ENCODE measurements around the gene LILRB1. TPM values are rescaled to one million over a fixed set of nuclear protein-coding genes. Genes with fewer than 3 reads are reported as not detected.
"Not testable (repeated sequence)": the region's sequence is repeated elsewhere in the genome, so short reads cannot be mapped to it uniquely, and the experiment has no call there.

Gene LILRB1
- total and polyA plus RNA-seq, 8 donors = 1.2 to 47.3 (median 1.6) TPM

DNA sequence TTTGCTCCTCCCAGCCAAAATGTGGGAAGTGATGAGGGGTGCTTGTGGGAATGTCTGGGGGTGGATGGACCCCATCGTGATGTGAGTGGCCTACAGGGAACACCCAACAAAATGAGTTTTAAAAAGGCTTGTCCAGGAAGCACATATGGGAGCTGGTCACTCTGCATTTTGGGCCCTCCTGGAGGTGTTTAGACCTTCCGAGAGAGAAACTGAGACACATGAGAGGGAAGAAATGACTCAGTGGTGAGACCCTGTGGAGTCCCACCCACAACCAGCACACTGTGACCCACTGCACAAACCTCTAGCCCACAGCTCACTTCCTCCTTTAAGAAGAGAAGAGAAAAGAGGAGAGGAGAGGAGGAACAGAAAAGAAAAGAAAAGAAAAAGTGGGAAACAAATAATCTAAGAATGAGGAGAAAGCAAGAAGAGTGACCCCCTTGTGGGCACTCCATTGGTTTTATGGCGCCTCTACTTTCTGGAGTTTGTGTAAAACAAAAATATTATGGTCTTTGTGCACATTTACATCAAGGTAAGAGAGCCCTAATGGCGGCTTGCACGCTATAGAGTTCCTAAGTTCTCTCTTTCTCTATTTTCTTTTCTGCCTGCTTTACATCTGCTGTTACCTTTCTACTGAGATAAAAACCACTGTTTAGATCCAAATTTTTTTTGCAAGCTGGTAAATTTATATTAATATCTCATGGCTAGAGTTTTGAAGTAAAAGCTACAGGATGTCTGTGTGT, 13.3 kb upstream of the LILRB1 start:
- ATAC-seq (peak; percentile 41), DNase-seq (no peak)
- Histone ChIP-seq H3K9me3 (no peaks in the 10 kb centered on the region), H3K4me3 (peak overlapping the region in 1 of 2 donors; percentile 24), H3K4me1 (peaks cover 0 to 9% of the 10 kb centered on the region in 2 donors), H3K27ac (peak overlapping the region in 1 of 2 donors; percentile 56), H3K27me3 (no peaks in the 10 kb centered on the region), H3K36me3 (no peaks in the 10 kb centered on the region)
- TF ChIP-seq, protein P1, sequence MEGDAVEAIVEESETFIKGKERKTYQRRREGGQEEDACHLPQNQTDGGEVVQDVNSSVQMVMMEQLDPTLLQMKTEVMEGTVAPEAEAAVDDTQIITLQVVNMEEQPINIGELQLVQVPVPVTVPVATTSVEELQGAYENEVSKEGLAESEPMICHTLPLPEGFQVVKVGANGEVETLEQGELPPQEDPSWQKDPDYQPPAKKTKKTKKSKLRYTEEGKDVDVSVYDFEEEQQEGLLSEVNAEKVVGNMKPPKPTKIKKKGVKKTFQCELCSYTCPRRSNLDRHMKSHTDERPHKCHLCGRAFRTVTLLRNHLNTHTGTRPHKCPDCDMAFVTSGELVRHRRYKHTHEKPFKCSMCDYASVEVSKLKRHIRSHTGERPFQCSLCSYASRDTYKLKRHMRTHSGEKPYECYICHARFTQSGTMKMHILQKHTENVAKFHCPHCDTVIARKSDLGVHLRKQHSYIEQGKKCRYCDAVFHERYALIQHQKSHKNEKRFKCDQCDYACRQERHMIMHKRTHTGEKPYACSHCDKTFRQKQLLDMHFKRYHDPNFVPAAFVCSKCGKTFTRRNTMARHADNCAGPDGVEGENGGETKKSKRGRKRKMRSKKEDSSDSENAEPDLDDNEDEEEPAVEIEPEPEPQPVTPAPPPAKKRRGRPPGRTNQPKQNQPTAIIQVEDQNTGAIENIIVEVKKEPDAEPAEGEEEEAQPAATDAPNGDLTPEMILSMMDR (IDR thresholded peaks at IDR 0.05) = no peak
- intact Hi-C loops (cut with DNase I) = no loop called here

DNA sequence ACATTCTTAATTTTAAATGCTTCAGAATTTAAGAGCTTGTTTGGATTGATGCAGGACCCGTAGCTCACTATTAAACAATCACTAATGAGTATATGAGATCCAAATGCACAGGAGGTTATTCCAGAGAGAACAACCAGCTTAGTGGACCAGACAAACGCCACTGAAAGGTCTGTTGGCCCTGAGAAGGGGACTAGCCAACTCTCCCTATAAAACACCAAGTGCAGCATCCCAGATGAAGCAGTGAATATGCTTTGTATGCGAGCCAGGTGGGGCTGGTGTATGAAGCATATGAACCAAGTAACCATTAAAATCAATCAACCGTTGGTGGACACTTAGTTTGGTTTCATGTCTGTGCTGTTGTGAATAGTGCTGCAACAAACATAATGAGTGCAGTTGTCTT, 9.8 kb upstream of the LILRB1 start:
- no peak for ATAC-seq
- no peak for DNase-seq
- H3K27me3 ChIP-seq = no peaks in the 10 kb centered on the region
- TF ChIP-seq, protein P1 (IDR thresholded peaks at IDR 0.05) = no peak
- H3K27ac ChIP-seq = no peak overlapping the region
- no peaks in the 10 kb centered on the region for H3K36me3 ChIP-seq
- no peaks in the 10 kb centered on the region for H3K9me3 ChIP-seq
- no peaks in the 10 kb centered on the region for H3K4me1 ChIP-seq
- intact Hi-C loops (cut with DNase I) = no loop called here
- H3K4me3 ChIP-seq = no peak overlapping the region

DNA sequence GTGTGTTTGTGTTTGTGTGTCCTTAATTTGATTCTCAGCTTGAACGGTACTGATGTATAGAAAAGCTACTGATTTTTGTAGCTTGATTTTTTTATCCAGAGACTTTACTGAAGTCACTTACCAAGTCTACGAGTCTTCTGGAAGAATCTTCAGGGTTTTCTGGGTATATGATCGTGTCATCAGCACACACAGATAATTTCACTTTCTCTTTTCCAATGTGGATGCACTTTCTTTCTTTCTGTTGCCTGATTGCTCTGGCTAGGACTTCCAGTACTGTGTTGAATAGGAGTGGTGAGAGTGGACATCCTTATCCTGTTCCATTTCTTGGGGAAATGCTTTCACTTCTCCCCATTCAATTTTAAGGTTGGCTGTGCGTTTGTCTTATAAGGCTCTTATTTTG, 7.9 kb upstream of the LILRB1 start:
- no peaks in the 10 kb centered on the region for H3K4me1 ChIP-seq
- H3K27ac ChIP-seq = no peak overlapping the region
- H3K9me3 ChIP-seq = no peaks in the 10 kb centered on the region
- ATAC-seq (no peak), DNase-seq (no peak)
- intact Hi-C loops (cut with DNase I) = no loop called here
- TF ChIP-seq, protein P1 (IDR thresholded peaks at IDR 0.05) = no peak
- H3K36me3 ChIP-seq = no peaks in the 10 kb centered on the region
- no peaks in the 10 kb centered on the region for H3K27me3 ChIP-seq
- no peak overlapping the region for H3K4me3 ChIP-seq

DNA sequence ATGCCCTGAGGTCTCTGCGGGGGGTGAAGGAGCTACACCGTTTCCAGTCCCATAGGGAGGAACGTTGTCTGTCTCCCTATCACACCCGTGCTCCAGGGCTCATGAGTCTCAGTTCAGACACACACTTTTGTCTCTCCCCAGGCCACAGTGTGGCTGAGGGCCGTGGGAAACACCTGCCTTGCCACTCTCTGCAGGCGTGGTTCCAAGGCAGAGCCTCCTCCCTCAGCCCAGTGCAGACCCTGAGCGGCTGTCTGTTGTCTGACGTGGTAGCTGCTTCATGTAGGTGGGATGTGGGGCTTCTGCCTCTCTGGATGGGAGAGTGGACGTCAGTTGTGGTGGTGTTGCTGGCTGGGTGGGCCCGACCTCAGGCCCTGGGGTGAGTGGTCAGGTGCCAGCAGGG, 6.0 kb upstream of the LILRB1 start:
- H3K27ac ChIP-seq; H3K4me3 ChIP-seq; H3K36me3 ChIP-seq; ATAC-seq; H3K27me3 ChIP-seq; H3K4me1 ChIP-seq; H3K9me3 ChIP-seq; DNase-seq; intact Hi-C loops (cut with DNase I): not testable (repeated sequence)

DNA sequence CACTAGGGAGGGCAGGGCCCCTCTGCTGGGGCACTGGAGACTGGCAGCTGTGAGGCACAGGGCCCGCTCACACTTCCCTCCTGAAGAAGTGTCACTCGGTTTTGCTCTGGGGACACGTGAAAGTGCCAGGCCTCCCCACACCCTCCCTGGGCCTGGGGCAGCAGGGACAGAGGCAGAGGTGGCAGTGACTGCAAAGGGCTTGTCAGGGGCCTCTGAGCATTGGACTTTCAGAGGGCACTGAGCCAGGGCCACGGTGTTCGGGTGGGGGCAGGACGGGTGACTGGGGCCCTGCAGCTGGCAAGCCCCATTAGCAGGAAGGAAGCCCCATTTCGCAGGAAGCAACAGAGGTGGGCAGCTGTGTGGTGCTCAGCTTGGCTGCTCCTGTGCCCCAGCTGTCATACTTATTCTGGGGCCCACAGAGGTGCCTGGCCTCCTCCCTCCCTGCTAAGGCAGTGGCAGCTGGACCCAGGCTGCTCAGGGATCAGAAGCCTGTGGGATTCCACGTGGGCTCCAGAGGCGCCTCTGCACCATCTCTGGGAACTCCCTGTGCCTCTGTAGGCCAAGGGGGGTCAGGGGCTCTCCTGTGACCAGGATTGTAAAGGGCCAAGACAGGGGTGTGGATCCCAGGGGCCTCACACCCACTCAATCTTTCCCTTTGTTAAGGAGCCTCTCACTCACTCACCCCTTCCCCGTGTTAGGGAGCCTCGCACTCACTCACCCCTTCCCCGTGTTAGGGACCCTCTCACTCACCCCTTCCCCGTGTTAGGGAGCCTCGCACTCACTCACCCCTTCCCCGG, 5.2 kb upstream of the LILRB1 start:
- H3K4me1 ChIP-seq; H3K27me3 ChIP-seq; H3K36me3 ChIP-seq; H3K27ac ChIP-seq; ATAC-seq; intact Hi-C loops (cut with DNase I); DNase-seq; H3K9me3 ChIP-seq; H3K4me3 ChIP-seq: not testable (repeated sequence)

DNA sequence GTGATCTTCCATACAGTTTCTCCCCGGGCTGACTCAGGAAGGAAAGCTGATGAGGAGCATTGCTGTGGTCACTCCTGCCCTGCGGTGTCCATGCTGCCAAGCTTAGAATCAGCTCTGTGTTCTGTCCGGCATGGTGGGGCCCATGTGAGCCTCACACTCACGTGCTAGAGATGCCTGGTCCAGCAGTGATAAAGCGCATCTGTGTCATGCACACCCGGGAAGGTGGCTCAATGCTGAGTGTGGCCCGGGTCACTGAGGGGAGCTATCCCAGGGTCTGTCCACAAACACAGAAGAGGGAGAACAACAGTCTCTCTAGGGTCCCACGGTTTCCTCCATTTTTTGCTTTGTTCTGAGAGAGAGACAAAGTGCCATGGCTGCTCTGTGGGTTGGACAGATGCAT, 3.5 kb upstream of the LILRB1 start:
- no peak overlapping the region for H3K4me3 ChIP-seq
- peaks cover 0 to 8% of the 10 kb centered on the region in 2 donors for H3K4me1 ChIP-seq
- intact Hi-C loops (cut with DNase I) = no loop called here
- TF ChIP-seq, protein P1 (IDR thresholded peaks at IDR 0.05) = no peak
- H3K9me3 ChIP-seq = no peaks in the 10 kb centered on the region
- ATAC-seq = no peak
- H3K27me3 ChIP-seq = peaks cover 0 to 25% of the 10 kb centered on the region in 2 donors
- no peak for DNase-seq
- H3K27ac ChIP-seq = no peak overlapping the region
- peaks cover 0 to 1% of the 10 kb centered on the region in 2 donors for H3K36me3 ChIP-seq

DNA sequence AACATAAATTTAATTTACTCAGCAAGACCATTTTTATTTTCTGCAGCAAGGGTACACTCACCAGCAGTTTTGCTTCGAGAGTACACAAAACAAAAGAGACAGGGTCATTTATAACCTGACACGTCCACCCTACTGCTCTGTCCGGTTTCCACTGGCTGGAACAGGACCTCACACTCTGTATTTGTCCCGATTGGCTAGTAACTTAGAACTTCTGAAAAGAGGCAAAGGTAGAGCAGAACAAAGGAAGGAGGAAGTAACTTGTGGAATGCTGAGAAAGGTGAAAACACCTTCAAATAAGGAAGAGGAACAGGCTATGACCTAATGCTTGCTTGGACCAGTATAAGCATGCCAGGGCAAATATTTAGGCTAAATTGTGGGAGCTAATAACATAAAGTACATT, 2.4 kb upstream of the LILRB1 start:
- peaks cover 0 to 11% of the 10 kb centered on the region in 2 donors for H3K4me1 ChIP-seq
- H3K27ac ChIP-seq; DNase-seq; H3K4me3 ChIP-seq; H3K9me3 ChIP-seq; intact Hi-C loops (cut with DNase I); ATAC-seq: not testable (repeated sequence)
- H3K36me3 ChIP-seq = peaks cover 0 to 13% of the 10 kb centered on the region in 2 donors
- peaks cover 0 to 36% of the 10 kb centered on the region in 2 donors for H3K27me3 ChIP-seq

All from left lung (tissue), 10 donors.